LNCAP (cell line): ENCODE measurements around the gene CAMK1G.

Experiments used
- TF ChIP-seq, protein P1 (sequence below): fragments of 450-650 bp; IDR thresholded peaks from 2 replicates; pipeline ENCODE4 v1.5.1; 2017; ENCODE audit warnings: mild to moderate bottlenecking

The CAMK1G gene

DNA sequence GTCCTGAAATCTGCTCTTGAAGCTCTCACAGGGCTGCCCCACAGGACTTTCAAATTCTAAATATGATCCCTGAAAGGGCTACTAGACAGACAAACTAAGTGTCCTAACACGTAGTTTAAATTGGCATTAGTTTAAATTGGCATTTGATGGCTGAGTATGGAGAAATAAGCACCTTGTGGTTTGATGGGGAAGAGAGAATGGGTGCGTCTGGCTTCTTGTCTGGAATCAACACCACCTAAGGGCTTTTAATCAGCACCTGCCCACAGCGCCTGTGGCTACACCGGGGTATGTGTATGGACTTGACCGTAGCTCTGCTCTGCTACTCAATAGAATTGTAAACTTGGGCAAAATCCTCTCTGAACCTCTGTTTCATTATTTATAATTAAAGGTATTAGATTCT, 74.4 kb downstream of the CAMK1G start:
- TF ChIP-seq, protein P1, sequence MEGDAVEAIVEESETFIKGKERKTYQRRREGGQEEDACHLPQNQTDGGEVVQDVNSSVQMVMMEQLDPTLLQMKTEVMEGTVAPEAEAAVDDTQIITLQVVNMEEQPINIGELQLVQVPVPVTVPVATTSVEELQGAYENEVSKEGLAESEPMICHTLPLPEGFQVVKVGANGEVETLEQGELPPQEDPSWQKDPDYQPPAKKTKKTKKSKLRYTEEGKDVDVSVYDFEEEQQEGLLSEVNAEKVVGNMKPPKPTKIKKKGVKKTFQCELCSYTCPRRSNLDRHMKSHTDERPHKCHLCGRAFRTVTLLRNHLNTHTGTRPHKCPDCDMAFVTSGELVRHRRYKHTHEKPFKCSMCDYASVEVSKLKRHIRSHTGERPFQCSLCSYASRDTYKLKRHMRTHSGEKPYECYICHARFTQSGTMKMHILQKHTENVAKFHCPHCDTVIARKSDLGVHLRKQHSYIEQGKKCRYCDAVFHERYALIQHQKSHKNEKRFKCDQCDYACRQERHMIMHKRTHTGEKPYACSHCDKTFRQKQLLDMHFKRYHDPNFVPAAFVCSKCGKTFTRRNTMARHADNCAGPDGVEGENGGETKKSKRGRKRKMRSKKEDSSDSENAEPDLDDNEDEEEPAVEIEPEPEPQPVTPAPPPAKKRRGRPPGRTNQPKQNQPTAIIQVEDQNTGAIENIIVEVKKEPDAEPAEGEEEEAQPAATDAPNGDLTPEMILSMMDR, result no peak

DNA sequence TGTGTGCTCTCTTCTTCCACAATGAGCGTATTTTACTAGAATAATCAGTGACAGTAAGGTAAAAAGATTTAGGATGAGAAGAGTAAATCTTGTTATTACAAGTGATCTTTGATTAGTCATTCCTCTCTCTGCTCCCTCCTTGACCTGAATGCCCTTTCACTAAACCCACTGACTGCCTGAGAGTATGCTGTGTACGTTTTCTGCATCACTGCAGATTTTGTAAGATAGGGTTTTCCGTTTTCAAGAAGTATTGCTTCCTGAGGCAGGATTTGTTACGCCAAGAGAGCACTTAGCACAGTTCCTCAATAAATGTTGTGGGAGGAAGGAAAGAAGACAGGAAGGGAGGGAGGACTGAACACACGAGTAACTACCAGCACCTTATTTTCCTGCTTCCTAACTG, 76.4 kb downstream of the CAMK1G start:
- TF ChIP-seq, protein P1, result no peak

GRCh38 chr1:209661071-209661470, 77.6 kb downstream of the CAMK1G start:
- TF ChIP-seq, protein P1, result no peak

GRCh38 chr1:209662879-209663327, 79.4 kb downstream of the CAMK1G start:
- TF ChIP-seq, protein P1, result no peak
